ENCODE measurements around the gene TRMT6.
A peak's percentile ranks its signal among the peaks of the same experiment; 100 is the strongest.

TRMT6 gene

GRCh38 chr20:5977223-5977622 lies 26.9 kb upstream of the TRMT6 start:
- Histone ChIP-seq H3K27ac (ENCODE audit: low read depth, low read length) (no peak overlapping the region), H3K9me3 (ENCODE audit: control insufficient read depth, insufficient read depth, low read length) (no peaks in the 10 kb centered on the region), H3K9ac (ENCODE audit: low read depth, low read length) (no peak overlapping the region), H3K4me1 (ENCODE audit: control insufficient read depth, insufficient read depth, low read length) (no peaks in the 10 kb centered on the region), H3K27me3 (ENCODE audit: control insufficient read depth, insufficient read depth, low read length) (no peaks in the 10 kb centered on the region), H3K4me3 (ENCODE audit: low read depth, low read length) (no peak overlapping the region), H3K36me3 (ENCODE audit: control insufficient read depth, insufficient read depth, low read length) (peaks cover 77% of the 10 kb centered on the region)

GRCh38 chr20:5975778-5976177 lies 25.4 kb upstream of the TRMT6 start:
- no peak overlapping the region for H3K27ac ChIP-seq (ENCODE audit: low read depth, low read length)
- H3K9me3 ChIP-seq (ENCODE audit: control insufficient read depth, insufficient read depth, low read length) = no peaks in the 10 kb centered on the region
- peaks cover 11% of the 10 kb centered on the region for H3K4me1 ChIP-seq (ENCODE audit: control insufficient read depth, insufficient read depth, low read length)
- H3K36me3 ChIP-seq (ENCODE audit: control insufficient read depth, insufficient read depth, low read length) = peaks cover 73% of the 10 kb centered on the region
- no peak overlapping the region for H3K9ac ChIP-seq (ENCODE audit: low read depth, low read length)
- H3K4me3 ChIP-seq (ENCODE audit: low read depth, low read length) = no peak overlapping the region
- H3K27me3 ChIP-seq (ENCODE audit: control insufficient read depth, insufficient read depth, low read length) = peaks cover 10% of the 10 kb centered on the region

GRCh38 chr20:5974531-5974930 lies 24.2 kb upstream of the TRMT6 start:
- Histone ChIP-seq H3K4me1 (ENCODE audit: control insufficient read depth, insufficient read depth, low read length) (peaks cover 22% of the 10 kb centered on the region), H3K27ac (ENCODE audit: low read depth, low read length) (no peak overlapping the region), H3K36me3 (ENCODE audit: control insufficient read depth, insufficient read depth, low read length) (peaks cover 70% of the 10 kb centered on the region), H3K9ac (ENCODE audit: low read depth, low read length) (no peak overlapping the region), H3K27me3 (ENCODE audit: control insufficient read depth, insufficient read depth, low read length) (peaks cover 22% of the 10 kb centered on the region), H3K4me3 (ENCODE audit: low read depth, low read length) (no peak overlapping the region), H3K9me3 (ENCODE audit: control insufficient read depth, insufficient read depth, low read length) (no peaks in the 10 kb centered on the region)

- peaks cover 25% of the 10 kb centered on the region for H3K27me3 ChIP-seq (ENCODE audit: control insufficient read depth, insufficient read depth, low read length)
- no peak overlapping the region for H3K27ac ChIP-seq (ENCODE audit: low read depth, low read length)
- peaks cover 22% of the 10 kb centered on the region for H3K4me1 ChIP-seq (ENCODE audit: control insufficient read depth, insufficient read depth, low read length)
- peaks cover 65% of the 10 kb centered on the region for H3K36me3 ChIP-seq (ENCODE audit: control insufficient read depth, insufficient read depth, low read length)
- no peak overlapping the region for H3K4me3 ChIP-seq (ENCODE audit: low read depth, low read length)
- no peaks in the 10 kb centered on the region for H3K9me3 ChIP-seq (ENCODE audit: control insufficient read depth, insufficient read depth, low read length)
- no peak overlapping the region for H3K9ac ChIP-seq (ENCODE audit: low read depth, low read length)
These were observed 23.6 kb upstream of the TRMT6 start for GRCh38 chr20:5973971-5974370.

GRCh38 chr20:5973172-5973571 lies 22.8 kb upstream of the TRMT6 start:
- H3K4me1 ChIP-seq (ENCODE audit: control insufficient read depth, insufficient read depth, low read length) = peaks cover 22% of the 10 kb centered on the region
- no peaks in the 10 kb centered on the region for H3K9me3 ChIP-seq (ENCODE audit: control insufficient read depth, insufficient read depth, low read length)
- no peak overlapping the region for H3K27ac ChIP-seq (ENCODE audit: low read depth, low read length)

GRCh38 chr20:5971203-5971602 lies 20.9 kb upstream of the TRMT6 start:
- Histone ChIP-seq H3K36me3 (ENCODE audit: control insufficient read depth, insufficient read depth, low read length) (peaks cover 62% of the 10 kb centered on the region), H3K9me3 (ENCODE audit: control insufficient read depth, insufficient read depth, low read length) (no peaks in the 10 kb centered on the region), H3K4me3 (ENCODE audit: low read depth, low read length) (peak overlapping the region; percentile 29; the same call in 1 of the 2 replicates), H3K4me1 (ENCODE audit: control insufficient read depth, insufficient read depth, low read length) (peaks cover 22% of the 10 kb centered on the region), H3K27me3 (ENCODE audit: control insufficient read depth, insufficient read depth, low read length) (peaks cover 43% of the 10 kb centered on the region), H3K27ac (ENCODE audit: low read depth, low read length) (no peak overlapping the region), H3K9ac (ENCODE audit: low read depth, low read length) (no peak overlapping the region)

More at GRCh38 chr20:5973172-5973571, 22.8 kb upstream of the TRMT6 start:
- no peak overlapping the region for H3K4me3 ChIP-seq (ENCODE audit: low read depth, low read length)
- H3K36me3 ChIP-seq (ENCODE audit: control insufficient read depth, insufficient read depth, low read length) = peaks cover 64% of the 10 kb centered on the region
- peaks cover 32% of the 10 kb centered on the region for H3K27me3 ChIP-seq (ENCODE audit: control insufficient read depth, insufficient read depth, low read length)
- no peak overlapping the region for H3K9ac ChIP-seq (ENCODE audit: low read depth, low read length)

GRCh38 chr20:5970381-5970780 lies 20.0 kb upstream of the TRMT6 start:
- no peak overlapping the region for H3K9ac ChIP-seq (ENCODE audit: low read depth, low read length)
- H3K9me3 ChIP-seq (ENCODE audit: control insufficient read depth, insufficient read depth, low read length) = no peaks in the 10 kb centered on the region
- peaks cover 22% of the 10 kb centered on the region for H3K4me1 ChIP-seq (ENCODE audit: control insufficient read depth, insufficient read depth, low read length)
- no peak overlapping the region for H3K27ac ChIP-seq (ENCODE audit: low read depth, low read length)
- H3K36me3 ChIP-seq (ENCODE audit: control insufficient read depth, insufficient read depth, low read length) = peaks cover 65% of the 10 kb centered on the region
- peaks cover 43% of the 10 kb centered on the region for H3K27me3 ChIP-seq (ENCODE audit: control insufficient read depth, insufficient read depth, low read length)
- no peak overlapping the region for H3K4me3 ChIP-seq (ENCODE audit: low read depth, low read length)

- H3K9me3 ChIP-seq (ENCODE audit: control insufficient read depth, insufficient read depth, low read length) = no peaks in the 10 kb centered on the region
- peaks cover 67% of the 10 kb centered on the region for H3K36me3 ChIP-seq (ENCODE audit: control insufficient read depth, insufficient read depth, low read length)
- no peak overlapping the region for H3K9ac ChIP-seq (ENCODE audit: low read depth, low read length)
- no peak overlapping the region for H3K4me3 ChIP-seq (ENCODE audit: low read depth, low read length)
- H3K27ac ChIP-seq (ENCODE audit: low read depth, low read length) = no peak overlapping the region
- peaks cover 22% of the 10 kb centered on the region for H3K4me1 ChIP-seq (ENCODE audit: control insufficient read depth, insufficient read depth, low read length)
- H3K27me3 ChIP-seq (ENCODE audit: control insufficient read depth, insufficient read depth, low read length) = peaks cover 43% of the 10 kb centered on the region
These were observed 19.6 kb upstream of the TRMT6 start for GRCh38 chr20:5969940-5970339.

GRCh38 chr20:5969348-5969935 lies 19.1 kb upstream of the TRMT6 start:
- Histone ChIP-seq H3K27ac (ENCODE audit: low read depth, low read length) (no peak overlapping the region), H3K27me3 (ENCODE audit: control insufficient read depth, insufficient read depth, low read length) (peaks cover 43% of the 10 kb centered on the region), H3K4me1 (ENCODE audit: control insufficient read depth, insufficient read depth, low read length) (peaks cover 22% of the 10 kb centered on the region), H3K36me3 (ENCODE audit: control insufficient read depth, insufficient read depth, low read length) (peaks cover 67% of the 10 kb centered on the region), H3K9me3 (ENCODE audit: control insufficient read depth, insufficient read depth, low read length) (no peaks in the 10 kb centered on the region), H3K9ac (ENCODE audit: low read depth, low read length) (no peak overlapping the region), H3K4me3 (ENCODE audit: low read depth, low read length) (no peak overlapping the region)

GRCh38 chr20:5968462-5968861 lies 18.1 kb upstream of the TRMT6 start:
- H3K36me3 ChIP-seq (ENCODE audit: control insufficient read depth, insufficient read depth, low read length) = peaks cover 66% of the 10 kb centered on the region
- no peak overlapping the region for H3K9ac ChIP-seq (ENCODE audit: low read depth, low read length)
- H3K4me3 ChIP-seq (ENCODE audit: low read depth, low read length) = no peak overlapping the region
- H3K27me3 ChIP-seq (ENCODE audit: control insufficient read depth, insufficient read depth, low read length) = peaks cover 43% of the 10 kb centered on the region
- H3K9me3 ChIP-seq (ENCODE audit: control insufficient read depth, insufficient read depth, low read length) = no peaks in the 10 kb centered on the region
- peaks cover 22% of the 10 kb centered on the region for H3K4me1 ChIP-seq (ENCODE audit: control insufficient read depth, insufficient read depth, low read length)
- no peak overlapping the region for H3K27ac ChIP-seq (ENCODE audit: low read depth, low read length)

GRCh38 chr20:5967469-5967868 lies 17.1 kb upstream of the TRMT6 start:
- no peak overlapping the region for H3K4me3 ChIP-seq (ENCODE audit: low read depth, low read length)
- no peak overlapping the region for H3K9ac ChIP-seq (ENCODE audit: low read depth, low read length)
- H3K4me1 ChIP-seq (ENCODE audit: control insufficient read depth, insufficient read depth, low read length) = peaks cover 22% of the 10 kb centered on the region
- no peaks in the 10 kb centered on the region for H3K9me3 ChIP-seq (ENCODE audit: control insufficient read depth, insufficient read depth, low read length)
- H3K27me3 ChIP-seq (ENCODE audit: control insufficient read depth, insufficient read depth, low read length) = peaks cover 43% of the 10 kb centered on the region
- H3K27ac ChIP-seq (ENCODE audit: low read depth, low read length) = no peak overlapping the region
- peaks cover 64% of the 10 kb centered on the region for H3K36me3 ChIP-seq (ENCODE audit: control insufficient read depth, insufficient read depth, low read length)
